CD4-positive, alpha-beta memory T cell (primary cell): ENCODE results near the gene DVL3. TPM values are rescaled to one million over a fixed set of nuclear protein-coding genes. Genes with fewer than 3 reads are reported as not detected.
A peak's percentile ranks its signal among the peaks of the same experiment; 100 is the strongest.
"Not testable (repeated sequence)": the region's sequence is repeated elsewhere in the genome, so short reads cannot be mapped to it uniquely, and the experiment has no call there.

Experiments used
- CTCF ChIA-PET: fragments of 350-600 bp; sonication (Branson Sonifier 250); formaldehyde crosslinking; loops from one replicate; lab custom pipeline; 2021; ENCODE audit warnings: inconsistent platforms; ENCODE audit not compliant: partially characterized antibody; lab: Charles Lee
- POLR2A ChIA-PET: fragments of 350-600 bp; sonication (Branson Sonifier 250); formaldehyde crosslinking; loops from one replicate; lab custom pipeline; 2021; ENCODE audit not compliant: partially characterized antibody; lab: Charles Lee
- DNase-seq, 5 donors: peaks; one replicate each; pipeline versions ENCODE4 v3.0.0 to v3.0.0-alpha.2; 2020 to 2022; ENCODE audit warnings: mixed read lengths in 1 of 5
- H3K27ac ChIP-seq: one replicate; pipeline ENCODE4 v1.7.0; 2013; ENCODE audit warnings: low read depth, low read length
- H3K27me3 ChIP-seq: 2 replicates; pipeline ENCODE4 v1.7.0; 2013; ENCODE audit warnings: mild to moderate bottlenecking, low read length, moderate library complexity; ENCODE audit not compliant: insufficient read depth
- H3K36me3 ChIP-seq: 2 replicates; pipeline ENCODE4 v1.7.0; 2013; ENCODE audit warnings: mild to moderate bottlenecking, low read length, moderate library complexity; ENCODE audit not compliant: insufficient read depth
- H3K4me1 ChIP-seq: 2 replicates; pipeline ENCODE4 v1.7.0; 2013; ENCODE audit warnings: mild to moderate bottlenecking, low read length, moderate library complexity; ENCODE audit not compliant: insufficient read depth
- H3K4me3 ChIP-seq, 2 donors: one replicate each; pipeline ENCODE4 v1.7.0; 2013; ENCODE audit warnings: low read length in 2 of 2, mild to moderate bottlenecking in 1 of 2
- H3K9me3 ChIP-seq, 2 donors: one replicate each; pipeline ENCODE4 v1.7.0; 2013; ENCODE audit warnings: low read length in 2 of 2, control low read depth in 1 of 2; ENCODE audit not compliant: control insufficient read depth in 1 of 2
- H3K27ac Mint-ChIP-seq, 7 donors: one replicate each; pipeline ENCODE4 v1.8.0; 2020 to 2021; ENCODE audit warnings: mixed read lengths in 7 of 7, mild to moderate bottlenecking in 6 of 7, inconsistent platforms in 3 of 7, moderate library complexity in 3 of 7
- H3K27me3 Mint-ChIP-seq, 2 donors: one replicate each; pipeline ENCODE4 v1.8.0; 2020 to 2021; ENCODE audit warnings: mixed read lengths in 2 of 2
- H3K36me3 Mint-ChIP-seq, 2 donors: one replicate each; pipeline ENCODE4 v1.8.0; 2020 to 2021; ENCODE audit warnings: mixed read lengths in 2 of 2, inconsistent platforms in 1 of 2, mild to moderate bottlenecking in 1 of 2
- H3K4me1 Mint-ChIP-seq, 4 donors: one replicate each; pipeline ENCODE4 v1.8.0; 2020 to 2021; ENCODE audit warnings: mixed read lengths in 4 of 4, mild to moderate bottlenecking in 1 of 4
- H3K4me3 Mint-ChIP-seq, 8 donors: one replicate each; pipeline ENCODE4 v1.8.0; 2020 to 2021; ENCODE audit warnings: mixed read lengths in 8 of 8, mild to moderate bottlenecking in 7 of 8, moderate library complexity in 6 of 8, inconsistent platforms in 3 of 8
- H3K9me3 Mint-ChIP-seq, 8 donors: one replicate each; pipeline ENCODE4 v1.8.0; 2020 to 2021; ENCODE audit warnings: mixed read lengths in 8 of 8, mild to moderate bottlenecking in 5 of 8, inconsistent platforms in 3 of 8, moderate library complexity in 1 of 8
- intact Hi-C: fragments of 100-400 bp; cut with micrococcal nuclease; formaldehyde crosslinking; loops from one replicate; pipeline ENCODE4 v1.15.1; 2023
- polyA plus RNA-seq, 2 donors: library from polyadenylated mRNA; unstranded; fragments of 300-500 nt; fragmentation: Illumina TruSeq; gene quantifications; one replicate each; pipeline ENCODE4 v1.2.3, GENCODE V29; 2021
- total RNA-seq, 2 experiments: library from RNA; stranded (reverse); gene quantifications; one replicate each; pipeline ENCODE4 v1.2.3, GENCODE V29; 2021

The DVL3 gene
- 10 to 100 TPM; 43.3 to 46.4 TPM for total RNA-seq
- 10 to 100 TPM in 1 of 2 donors, 1 to 10 TPM in 1; 3.0 to 14.1 TPM for polyA plus RNA-seq

GRCh38 chr3:184154885-184155643, at the start of gene DVL3:
DVL3 (plus strand) TSS chr3:184155377; CDS start chr3:184155636, 259 bp downstream.
- ChIA-PET CTCF (interaction anchor here (0.7 to 1.4 kb wide), 3 partner anchors 21 to 130 kb away, joined by 3 to 5 read pairs (median 3); partner anchors contain the start of gene EEF1AKMT4), POLR2A (interaction anchor here (0.7 to 1.8 kb wide), 7 partner anchors 19 to 270 kb away, joined by 3 to 18 read pairs (median 4); partner anchors contain the start of genes ABCF3, AP2M1, EIF2B5 and PSMD2)
- Histone ChIP-seq H3K27me3 (no peaks in the 10 kb centered on the region), H3K36me3 (no peaks in the 10 kb centered on the region), H3K9me3 (no peaks in the 10 kb centered on the region), H3K4me3 (peak within 1 kb of the TSS; percentile 56 to 81), H3K4me1 (peaks cover 32% of the 10 kb centered on the region), H3K27ac (peak within 1 kb of the TSS; percentile 59)
- Mint-ChIP-seq H3K9me3 (peaks cover 0 to 3% (median 0%) of the 10 kb centered on the region in 8 donors), H3K36me3 (peaks cover 0 to 4% of the 10 kb centered on the region in 2 donors), H3K4me1 (peaks cover 20 to 34% (median 28%) of the 10 kb centered on the region in 4 donors), H3K4me3 (peak within 1 kb of the TSS; percentile 91 to 97 (median 95)), H3K27ac (peak within 1 kb of the TSS; percentile 22 to 95 (median 93)), H3K27me3 (no peaks in the 10 kb centered on the region)
- intact Hi-C loops = loop anchor here (1.0 kb wide), 2 partner anchors 19 to 20 kb away; partner anchors contain the start of genes AP2M1 and EIF2B5
- peak in 4 of 5 donors; percentile 38 to 56 (median 44) for DNase-seq

- H3K9me3 ChIP-seq = no peaks in the 10 kb centered on the region
- H3K4me3 ChIP-seq = no peak overlapping the region
- H3K36me3 ChIP-seq = no peaks in the 10 kb centered on the region
- H3K27ac ChIP-seq = no peak overlapping the region
- ChIA-PET POLR2A (no interaction called here), CTCF (no interaction called here)
- H3K4me3 Mint-ChIP-seq = no peak overlapping the region
- H3K27me3 Mint-ChIP-seq = peaks cover 3 to 4% of the 10 kb centered on the region in 2 donors
- H3K27ac Mint-ChIP-seq = no peak overlapping the region
- H3K4me1 ChIP-seq = no peaks in the 10 kb centered on the region
- intact Hi-C loops = no loop called here
- no peaks in the 10 kb centered on the region for H3K9me3 Mint-ChIP-seq
- DNase-seq = no peak
- no peaks in the 10 kb centered on the region for H3K36me3 Mint-ChIP-seq
- peaks cover 0 to 2% (median 0%) of the 10 kb centered on the region in 4 donors for H3K4me1 Mint-ChIP-seq
- no peaks in the 10 kb centered on the region for H3K27me3 ChIP-seq
Measured at GRCh38 chr3:184110316-184110725, 44.9 kb upstream of the DVL3 start.

- Histone ChIP-seq H3K4me3 (no peak overlapping the region), H3K36me3 (no peaks in the 10 kb centered on the region), H3K27ac (no peak overlapping the region), H3K4me1 (no peaks in the 10 kb centered on the region), H3K9me3 (no peaks in the 10 kb centered on the region), H3K27me3 (no peaks in the 10 kb centered on the region)
- Mint-ChIP-seq H3K4me3 (no peak overlapping the region), H3K27ac (no peak overlapping the region), H3K4me1 (no peaks in the 10 kb centered on the region), H3K36me3 (no peaks in the 10 kb centered on the region), H3K9me3 (no peaks in the 10 kb centered on the region), H3K27me3 (peaks cover 0 to 15% of the 10 kb centered on the region in 2 donors)
- intact Hi-C loops = no loop called here
- POLR2A ChIA-PET = no interaction called here
- no peak for DNase-seq
- CTCF ChIA-PET = interaction anchor here (1.3 kb wide), 1 partner anchor 14 kb away, joined by 3 read pairs; no protein-coding TSS in a partner anchor
Measured at GRCh38 chr3:184116017-184116416, 39.2 kb upstream of the DVL3 start.

- no peaks in the 10 kb centered on the region for H3K36me3 Mint-ChIP-seq
Measured at GRCh38 chr3:184117636-184118035, 37.5 kb upstream of the DVL3 start.

GRCh38 chr3:184121031-184121430, 34.1 kb upstream of the DVL3 start:
- H3K27ac Mint-ChIP-seq = peak overlapping the region in 1 of 7 donors; percentile 51
- H3K9me3 Mint-ChIP-seq, H3K36me3 ChIP-seq, H3K4me3 Mint-ChIP-seq, H3K27ac ChIP-seq, H3K4me1 ChIP-seq, CTCF ChIA-PET, H3K36me3 Mint-ChIP-seq, H3K9me3 ChIP-seq, POLR2A ChIA-PET, intact Hi-C loops, H3K4me1 Mint-ChIP-seq, DNase-seq, H3K4me3 ChIP-seq, H3K27me3 ChIP-seq: not testable (repeated sequence)
- H3K27me3 Mint-ChIP-seq = peaks cover 0 to 10% of the 10 kb centered on the region in 2 donors

More at GRCh38 chr3:184117636-184118035, 37.5 kb upstream of the DVL3 start:
- H3K9me3 Mint-ChIP-seq = no peaks in the 10 kb centered on the region
- H3K4me1 ChIP-seq = no peaks in the 10 kb centered on the region
- intact Hi-C loops = no loop called here
- POLR2A ChIA-PET = no interaction called here
- no peak overlapping the region for H3K4me3 ChIP-seq
- no peaks in the 10 kb centered on the region for H3K27me3 ChIP-seq
- H3K27ac Mint-ChIP-seq = no peak overlapping the region
- H3K27me3 Mint-ChIP-seq = peaks cover 0 to 15% of the 10 kb centered on the region in 2 donors
- no peaks in the 10 kb centered on the region for H3K4me1 Mint-ChIP-seq
- H3K9me3 ChIP-seq = no peaks in the 10 kb centered on the region
- H3K4me3 Mint-ChIP-seq = no peak overlapping the region
- CTCF ChIA-PET = no interaction called here
- no peak for DNase-seq
- H3K27ac ChIP-seq = no peak overlapping the region
- H3K36me3 ChIP-seq = no peaks in the 10 kb centered on the region

GRCh38 chr3:184126006-184126405, 29.2 kb upstream of the DVL3 start:
- ChIA-PET CTCF (no interaction called here), POLR2A (interaction anchor here (1.1 kb wide), 1 partner anchor 9 kb away, joined by 4 read pairs; the partner anchor contains the start of gene EIF2B5)
- Histone ChIP-seq H3K4me3 (no peak overlapping the region), H3K27ac (no peak overlapping the region), H3K4me1 (no peaks in the 10 kb centered on the region), H3K36me3 (no peaks in the 10 kb centered on the region), H3K9me3 (no peaks in the 10 kb centered on the region), H3K27me3 (no peaks in the 10 kb centered on the region)
- H3K4me1 Mint-ChIP-seq = no peaks in the 10 kb centered on the region
- H3K4me3 Mint-ChIP-seq = no peak overlapping the region
- H3K9me3 Mint-ChIP-seq = no peaks in the 10 kb centered on the region
- H3K27me3 Mint-ChIP-seq = peaks cover 1 to 3% of the 10 kb centered on the region in 2 donors
- no peak overlapping the region for H3K27ac Mint-ChIP-seq
- no peak for DNase-seq
- no peaks in the 10 kb centered on the region for H3K36me3 Mint-ChIP-seq
- intact Hi-C loops = no loop called here

- Mint-ChIP-seq H3K27me3 (peaks cover 1 to 3% of the 10 kb centered on the region in 2 donors), H3K36me3 (no peaks in the 10 kb centered on the region), H3K4me1 (peaks cover 3 to 9% (median 5%) of the 10 kb centered on the region in 4 donors), H3K9me3 (no peaks in the 10 kb centered on the region), H3K27ac (no peak overlapping the region), H3K4me3 (no peak overlapping the region)
- H3K4me1 ChIP-seq = peaks cover 8% of the 10 kb centered on the region
- no peak overlapping the region for H3K4me3 ChIP-seq
- intact Hi-C loops = no loop called here
- DNase-seq = no peak
- ChIA-PET CTCF (no interaction called here), POLR2A (no interaction called here)
- H3K27ac ChIP-seq = no peak overlapping the region
- H3K36me3 ChIP-seq = no peaks in the 10 kb centered on the region
- H3K9me3 ChIP-seq = no peaks in the 10 kb centered on the region
- no peaks in the 10 kb centered on the region for H3K27me3 ChIP-seq
Measured at GRCh38 chr3:184129012-184129411, 26.2 kb upstream of the DVL3 start.
